GM19328 (cell line): ENCODE measurements around the gene FTCDNL1.

Experiments used
- ATAC-seq: cut with Tn5 transposase; IDR thresholded peaks from one replicate; pipeline ENCODE4 v1.9.1; 2021; ENCODE audit warnings: mild to moderate bottlenecking, moderate library complexity; ENCODE audit not compliant: unreplicated experiment

FTCDNL1 gene

DNA sequence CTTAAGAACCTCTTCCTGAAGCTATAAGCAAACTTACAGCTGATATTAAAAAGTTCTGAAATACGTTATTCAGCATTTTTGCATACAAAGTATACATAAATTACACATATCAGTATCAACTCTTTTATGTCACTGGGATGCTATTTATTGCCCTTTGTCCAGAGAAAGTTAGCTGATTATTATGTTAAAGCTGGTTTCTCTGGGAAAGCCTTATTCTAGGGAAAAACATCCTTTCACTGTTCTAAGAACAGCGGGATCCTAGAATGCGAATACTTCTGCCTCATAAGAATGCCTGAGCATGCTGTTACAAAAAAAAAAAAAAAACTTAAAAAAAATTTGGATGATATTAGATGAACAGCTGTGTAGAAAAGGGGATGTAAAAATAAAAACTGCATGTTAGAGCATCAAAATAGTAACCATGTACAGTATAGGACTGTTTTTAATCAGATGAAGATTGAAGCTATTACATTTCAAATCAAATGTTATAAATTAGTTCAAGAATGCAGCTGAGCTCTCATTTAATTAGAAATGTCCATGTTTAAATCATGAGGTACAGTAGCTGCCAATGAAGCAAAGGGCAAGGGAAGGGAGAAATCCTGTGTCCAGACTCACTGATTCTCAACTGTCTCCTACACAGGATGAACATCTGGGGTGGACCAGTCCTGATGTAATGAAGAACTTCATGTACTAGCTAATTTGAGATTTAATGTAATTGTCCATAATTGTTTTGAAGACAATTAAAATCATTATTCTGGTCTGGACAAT is 8.2 kb downstream of the FTCDNL1 start:
- no peak for ATAC-seq

DNA sequence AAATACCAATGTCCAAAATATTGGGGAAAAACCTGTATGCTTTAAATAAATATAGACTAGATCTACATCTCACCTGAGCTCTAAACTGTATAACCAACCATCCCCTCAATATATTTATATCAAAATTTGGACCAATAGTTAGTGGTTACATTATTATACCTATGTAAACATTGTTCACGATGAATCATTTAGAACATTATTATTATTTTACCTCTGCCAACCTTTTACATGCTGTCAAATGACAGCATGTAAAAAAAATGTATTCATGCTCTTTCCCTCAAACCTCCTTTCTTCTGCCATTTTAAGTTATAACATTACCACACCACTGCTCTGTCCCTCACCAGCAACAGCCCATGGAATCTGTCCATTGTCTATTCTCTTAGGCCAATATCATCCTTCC is 9.6 kb downstream of the FTCDNL1 start:
- ATAC-seq = no peak

DNA sequence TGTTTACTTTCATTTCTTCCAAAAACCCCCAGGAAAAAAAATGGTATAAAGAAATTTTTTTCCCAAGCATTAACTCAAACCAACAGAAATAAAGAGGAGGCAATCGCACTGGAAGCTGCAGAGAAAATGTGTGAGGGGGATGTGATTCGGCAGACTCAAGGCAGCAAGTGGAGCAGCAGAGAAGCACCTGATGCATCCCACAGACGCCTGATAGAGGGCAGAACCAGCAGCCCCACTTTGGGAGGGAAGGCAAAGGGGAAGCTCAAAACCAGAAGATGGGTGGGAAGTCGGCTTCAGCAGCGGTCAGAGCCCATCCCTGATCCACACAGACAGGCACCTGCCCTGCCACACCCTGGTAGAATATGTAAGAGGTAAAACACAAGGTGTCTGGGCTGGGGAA is 12.6 kb downstream of the FTCDNL1 start:
- ATAC-seq = no peak

DNA sequence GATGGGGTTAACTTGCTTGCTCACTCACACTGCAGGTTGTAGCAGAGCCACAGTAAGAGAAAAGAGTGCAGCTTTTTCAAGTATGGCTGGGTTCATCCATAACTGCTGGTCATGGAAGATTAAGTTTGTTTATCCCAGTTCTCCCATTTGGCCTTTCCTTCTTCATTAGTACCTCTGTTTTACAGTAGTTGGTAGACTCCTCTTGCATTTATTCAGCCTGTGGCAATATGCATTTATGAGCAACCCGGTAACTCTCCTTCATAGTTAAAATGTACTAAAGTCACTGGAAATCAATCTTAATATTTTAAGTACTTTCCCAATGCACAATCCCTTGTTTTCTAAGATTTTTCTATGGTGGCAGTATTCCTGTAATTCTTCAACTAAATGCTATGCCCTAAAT is 14.0 kb downstream of the FTCDNL1 start:
- no peak for ATAC-seq

DNA sequence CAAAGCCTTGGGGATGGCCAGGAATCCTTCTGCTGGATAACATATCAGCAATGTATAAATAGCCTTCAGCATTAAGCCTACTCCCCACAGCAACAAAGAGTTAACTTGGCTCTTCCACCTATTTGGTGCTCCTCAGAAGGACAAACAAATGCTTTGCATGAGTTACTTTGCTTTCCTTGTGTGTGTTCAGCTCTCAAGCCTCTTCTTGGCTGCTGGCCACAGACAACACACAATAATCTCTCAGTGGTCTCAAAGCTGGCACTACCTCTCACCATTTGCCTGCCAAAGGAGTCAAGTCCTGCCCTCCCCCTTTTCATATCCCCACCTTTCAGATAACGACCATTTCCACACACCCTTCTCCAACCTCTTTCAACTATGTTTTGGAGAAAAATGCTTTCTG is 17.5 kb downstream of the FTCDNL1 start:
- no peak for ATAC-seq

DNA sequence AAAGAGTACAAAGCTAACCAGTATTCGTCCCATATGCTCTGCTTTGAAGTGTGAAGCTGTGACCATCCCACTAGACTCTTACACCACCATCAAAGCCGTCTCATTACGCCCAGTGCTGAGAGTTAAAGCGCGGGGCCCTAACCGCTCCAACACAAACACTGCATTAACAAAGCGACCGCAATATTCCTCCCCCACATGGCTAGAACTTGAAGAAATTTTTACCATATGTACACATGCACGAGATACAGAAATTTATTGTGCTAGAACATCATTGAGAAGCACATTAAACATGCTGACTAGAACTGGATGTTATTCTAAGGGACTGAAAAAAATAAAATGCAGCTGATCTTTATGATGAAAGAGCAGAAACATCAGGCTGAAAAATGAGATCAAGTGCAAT is 20.5 kb downstream of the FTCDNL1 start:
- ATAC-seq = no peak

DNA sequence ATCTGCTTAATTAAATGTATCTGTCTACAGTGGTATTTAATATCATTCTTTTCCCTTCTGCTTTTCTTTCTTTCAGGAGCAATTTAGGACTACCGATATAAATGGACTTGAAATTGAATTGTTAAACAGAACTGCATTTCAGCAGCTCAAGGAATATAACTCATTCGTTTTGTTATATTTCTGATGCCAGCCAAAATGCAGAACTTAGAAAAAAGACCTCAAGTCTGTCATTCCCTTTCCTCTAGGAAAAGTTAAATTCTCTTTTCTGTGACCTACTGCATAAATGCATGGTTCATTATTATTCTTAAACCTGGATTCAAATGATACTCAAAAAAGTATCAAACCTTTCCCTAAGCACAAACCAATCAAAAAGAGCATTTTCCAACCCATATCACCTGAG is 21.4 kb downstream of the FTCDNL1 start:
- ATAC-seq = no peak

DNA sequence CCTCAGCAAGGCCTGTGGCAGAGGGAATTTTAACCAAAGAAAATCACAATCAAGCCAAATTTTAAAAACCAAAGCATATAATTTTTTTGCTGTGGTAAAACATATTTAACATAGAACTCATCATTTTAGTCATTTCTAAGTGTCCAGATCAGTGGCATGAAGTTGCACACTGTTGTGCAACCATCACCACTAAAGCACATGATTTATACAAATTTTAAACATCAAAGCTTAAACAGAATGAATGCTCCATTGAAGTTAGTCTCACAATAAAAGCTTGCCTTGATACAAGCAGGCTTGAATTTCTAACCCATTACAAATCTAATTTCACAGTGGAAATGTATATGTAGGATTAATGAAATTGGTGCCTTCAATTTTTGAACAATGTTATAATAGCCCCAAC is 31.2 kb downstream of the FTCDNL1 start:
- no peak for ATAC-seq

DNA sequence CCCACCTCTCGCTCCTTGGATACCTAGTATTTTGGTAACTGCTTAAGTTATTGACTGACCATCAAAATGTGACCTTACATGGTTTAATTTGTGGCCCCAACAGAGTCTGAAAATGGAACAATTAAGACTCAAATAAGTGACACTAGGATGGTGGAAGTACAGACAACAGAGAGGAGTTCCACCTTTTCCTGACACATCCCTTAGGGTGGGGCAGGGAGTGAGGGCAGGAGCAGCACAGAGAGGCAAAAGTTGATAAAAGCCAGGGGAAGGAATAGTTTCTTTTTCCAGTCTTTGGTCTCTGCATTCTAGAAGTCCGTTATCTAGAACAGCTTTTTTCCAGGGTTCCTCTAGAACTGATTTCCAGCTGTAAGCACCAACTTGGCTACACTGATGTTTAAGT is 32.2 kb downstream of the FTCDNL1 start:
- no peak for ATAC-seq

DNA sequence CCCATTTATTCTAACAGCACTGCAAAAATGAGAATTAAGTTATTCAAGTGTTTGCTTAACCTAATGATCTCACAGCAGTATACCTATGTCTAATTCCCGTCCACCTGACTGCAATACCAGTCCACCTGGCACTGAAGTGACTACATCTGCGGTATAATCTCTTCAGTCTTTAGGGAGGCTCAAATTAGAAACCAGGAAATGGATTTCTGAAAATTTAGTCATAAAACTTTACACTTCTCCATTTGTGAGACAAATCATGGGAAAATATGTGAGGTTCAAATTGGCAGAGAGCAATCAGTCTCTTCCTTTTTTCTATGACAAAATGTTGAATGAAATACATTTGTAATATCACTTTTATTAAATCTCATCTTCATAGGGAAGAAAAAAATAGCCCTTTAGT is 33.0 kb downstream of the FTCDNL1 start:
- no peak for ATAC-seq

DNA sequence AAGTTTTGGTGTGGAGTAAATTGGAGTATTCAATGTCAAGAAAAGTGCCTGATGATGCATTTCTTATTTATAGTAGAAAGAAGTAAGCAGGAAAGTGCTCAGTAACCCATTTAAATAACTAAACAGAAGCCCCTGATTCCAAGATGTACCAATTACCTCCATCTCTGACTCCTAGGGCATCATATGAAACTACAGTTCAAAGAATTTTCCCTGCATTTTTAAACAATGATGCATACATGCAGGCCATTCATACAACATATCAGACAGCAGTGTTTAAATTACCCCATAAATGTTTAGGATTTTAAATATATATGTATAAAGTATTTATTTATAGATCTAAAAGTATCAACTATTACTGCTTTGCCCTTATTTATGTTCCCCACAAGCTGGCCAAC is 36.2 kb downstream of the FTCDNL1 start:
- no peak for ATAC-seq

DNA sequence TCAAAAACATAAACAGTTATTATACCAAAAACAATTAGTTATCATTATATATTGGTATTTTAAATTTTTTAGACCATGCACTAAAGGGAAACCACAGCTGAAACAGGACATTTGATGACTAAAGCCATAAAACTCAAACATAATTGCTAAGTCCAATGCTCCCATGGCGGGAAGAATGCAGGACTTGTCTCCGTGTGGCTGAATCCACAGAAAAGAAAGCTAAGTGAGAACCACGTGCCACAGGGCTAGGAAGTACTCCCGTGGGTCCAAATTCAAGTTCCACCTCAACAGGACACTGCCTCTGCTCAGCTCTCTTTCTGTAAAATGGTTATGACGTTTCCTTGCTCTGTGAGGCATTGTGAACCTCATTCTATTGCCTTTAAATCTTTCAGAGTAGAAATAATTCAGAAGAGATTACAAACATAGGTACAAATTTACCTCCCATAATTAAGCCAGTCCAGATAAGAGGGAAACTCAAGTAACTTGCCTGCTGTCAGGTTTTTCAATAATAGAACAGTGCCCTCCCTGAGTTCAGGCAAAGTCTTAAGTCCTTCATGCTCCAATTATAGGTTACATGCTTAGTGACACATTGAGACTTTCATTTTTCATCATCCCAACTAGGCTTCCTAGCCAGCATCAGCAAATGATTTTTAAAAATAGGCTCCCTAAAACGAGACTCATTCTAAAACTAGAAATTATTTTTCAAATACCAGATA is 36.7 kb downstream of the FTCDNL1 start:
- ATAC-seq = no peak

DNA sequence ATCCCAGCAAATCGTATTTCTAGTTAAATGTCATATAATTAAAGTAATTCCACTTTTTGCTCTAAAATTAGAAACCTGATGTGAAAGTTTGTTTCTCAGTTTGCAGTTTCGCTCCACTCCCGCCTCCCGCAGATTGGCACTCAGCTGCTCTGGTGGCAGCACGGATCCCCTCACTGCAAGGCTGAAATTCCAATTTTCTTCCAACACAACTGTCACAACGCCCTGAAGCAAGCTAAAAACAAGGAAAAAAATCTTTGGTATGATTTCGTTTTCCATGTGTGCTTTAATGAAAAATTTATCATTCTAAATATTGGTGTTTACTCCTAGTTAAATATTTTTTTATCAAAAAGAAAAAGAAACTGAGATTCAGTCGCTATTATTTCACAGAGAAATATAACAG is 38.5 kb downstream of the FTCDNL1 start:
- no peak for ATAC-seq

DNA sequence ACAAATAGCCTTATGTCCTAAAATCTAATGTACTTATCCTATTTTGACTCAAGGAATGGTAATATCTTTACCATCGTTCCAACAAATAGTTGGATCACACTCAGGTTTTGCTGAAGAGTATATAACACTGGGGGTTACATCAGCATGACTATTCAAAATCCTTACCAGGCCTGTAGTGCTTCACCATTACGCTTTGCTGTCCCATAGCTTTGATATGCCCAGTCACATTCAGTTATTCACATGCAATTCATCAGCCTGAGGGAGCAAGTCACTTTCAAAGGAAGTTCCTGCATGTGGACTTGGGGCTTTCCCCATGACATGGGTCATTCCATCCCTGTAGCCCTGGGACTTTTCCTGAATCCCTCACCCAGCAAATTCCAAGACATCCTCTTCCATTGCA is 39.6 kb downstream of the FTCDNL1 start:
- no peak for ATAC-seq

DNA sequence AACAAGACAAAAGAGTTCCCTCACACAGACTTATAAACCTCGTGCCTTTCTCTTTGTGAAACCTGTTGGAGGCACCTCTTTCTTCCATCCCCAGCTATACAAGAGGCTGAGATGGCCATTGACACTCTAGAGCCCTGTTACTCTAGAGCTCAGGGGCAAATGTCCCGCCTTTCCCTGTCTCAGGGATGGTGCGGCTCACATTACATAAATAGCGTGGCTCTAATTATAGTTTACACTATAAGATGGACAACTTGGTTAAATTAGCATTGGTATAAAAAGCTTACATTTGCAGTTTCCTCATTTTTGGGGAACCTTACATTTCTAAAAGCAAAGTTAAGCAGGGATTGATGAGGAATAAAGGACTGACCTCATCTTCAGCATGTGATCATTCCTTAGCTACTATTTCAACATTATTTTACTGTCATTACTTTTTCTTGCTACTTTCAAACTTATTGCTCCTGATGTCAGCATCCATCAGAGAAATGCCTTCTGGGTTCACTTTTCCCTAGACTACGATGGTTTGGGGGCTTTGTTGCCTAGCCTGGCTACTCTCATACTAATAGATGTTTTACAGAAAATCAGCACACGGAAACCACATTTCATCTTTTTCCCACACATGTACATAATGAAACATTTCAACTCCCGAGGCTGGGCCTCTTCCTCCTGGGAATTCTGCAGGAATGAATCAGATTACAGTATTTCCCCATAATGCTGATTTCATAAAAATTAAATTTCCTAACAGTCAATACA is 40.4 kb downstream of the FTCDNL1 start:
- no peak for ATAC-seq

DNA sequence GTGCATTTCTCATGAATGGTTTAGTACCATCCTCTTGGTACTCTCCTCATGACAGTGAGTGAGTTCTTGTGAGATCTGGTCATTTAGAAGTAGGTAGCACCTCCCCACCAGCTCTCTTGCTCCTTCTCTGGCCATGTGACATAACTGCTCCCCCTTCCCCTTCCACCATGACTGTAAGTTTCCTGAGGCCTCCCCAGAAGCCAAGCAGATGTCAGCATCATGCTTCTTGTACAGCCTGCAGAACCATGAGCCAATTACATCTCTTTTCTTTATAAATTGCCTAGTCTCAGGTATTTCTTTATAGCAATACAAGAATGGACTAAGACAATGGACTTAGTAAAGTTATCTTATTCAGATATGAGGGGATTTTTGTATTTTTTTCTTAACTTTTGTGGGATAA is 43.0 kb downstream of the FTCDNL1 start:
- no peak for ATAC-seq

DNA sequence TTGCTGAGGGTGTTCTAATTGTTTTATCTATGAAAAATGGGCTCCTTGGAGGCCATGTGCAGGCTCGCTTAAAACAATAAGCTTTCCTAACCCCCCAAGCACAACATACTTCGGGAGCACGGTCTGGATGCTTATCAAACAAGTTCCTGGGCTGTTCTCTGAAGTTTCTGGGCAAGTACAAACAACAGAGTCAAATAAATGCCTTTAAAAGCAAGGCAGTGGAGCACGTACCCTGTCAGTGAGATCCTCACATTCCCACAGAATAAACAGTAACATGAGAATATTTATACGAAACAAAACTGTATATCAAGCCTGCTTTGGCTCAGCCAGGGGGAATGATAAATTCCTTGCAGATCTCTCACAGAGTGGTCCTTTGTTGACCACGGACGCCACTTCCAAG is 44.8 kb downstream of the FTCDNL1 start:
- ATAC-seq = no peak

DNA sequence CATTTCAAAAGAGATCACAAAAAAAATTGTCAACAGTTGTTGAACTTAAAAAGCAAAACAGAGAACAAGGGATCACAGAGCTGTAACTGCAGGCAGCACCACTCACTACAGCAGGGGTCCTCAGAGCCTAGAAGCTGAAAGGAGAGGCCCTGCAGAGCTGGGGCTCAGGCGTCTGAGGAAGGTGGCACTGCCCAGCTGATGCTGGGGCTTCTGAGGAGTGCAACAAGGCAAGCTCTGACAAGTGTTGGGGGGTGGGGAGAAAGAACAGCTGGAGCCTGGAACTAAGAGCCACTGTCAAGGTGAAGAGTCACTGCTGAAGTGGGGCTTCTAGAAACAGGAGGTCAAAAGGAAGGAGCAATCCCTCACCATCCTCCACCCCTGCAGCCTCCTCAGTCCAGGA is 46.2 kb downstream of the FTCDNL1 start:
- ATAC-seq = no peak

DNA sequence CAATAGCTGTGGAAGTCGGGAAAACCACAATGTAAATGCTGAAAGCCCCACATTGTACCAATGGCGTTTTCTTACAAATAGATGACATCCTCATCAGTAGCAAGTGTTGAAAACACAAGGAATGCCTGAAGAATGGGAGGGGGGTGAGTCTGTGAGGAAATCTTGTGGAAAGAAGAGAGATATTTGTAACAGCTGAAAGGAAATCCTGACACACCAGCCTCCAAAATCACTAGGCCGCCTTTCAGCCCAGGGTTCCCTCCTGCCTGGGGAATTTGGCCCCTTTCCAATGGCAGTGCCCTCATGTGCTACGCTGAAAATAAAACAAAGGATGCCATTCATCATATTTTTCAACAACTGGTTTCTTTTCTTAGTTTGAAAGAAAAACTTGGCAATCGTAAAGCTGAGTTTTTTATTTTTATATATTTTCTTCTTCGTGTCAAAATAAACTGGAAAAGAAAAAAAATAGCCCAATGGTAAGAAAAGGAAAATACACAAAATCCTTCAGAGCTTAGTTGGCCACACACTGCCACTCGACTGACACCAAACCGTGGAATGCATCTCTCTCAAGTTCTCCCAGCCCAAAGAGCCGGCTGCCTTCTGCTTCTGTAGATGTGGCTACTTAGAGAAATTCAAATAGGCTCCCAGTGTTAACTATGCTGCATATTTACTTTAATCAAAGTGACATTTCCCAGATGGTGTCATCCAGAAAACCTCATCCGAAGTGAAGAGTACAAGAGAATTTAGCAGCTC is 52.0 kb downstream of the FTCDNL1 start:
- ATAC-seq = no peak

DNA sequence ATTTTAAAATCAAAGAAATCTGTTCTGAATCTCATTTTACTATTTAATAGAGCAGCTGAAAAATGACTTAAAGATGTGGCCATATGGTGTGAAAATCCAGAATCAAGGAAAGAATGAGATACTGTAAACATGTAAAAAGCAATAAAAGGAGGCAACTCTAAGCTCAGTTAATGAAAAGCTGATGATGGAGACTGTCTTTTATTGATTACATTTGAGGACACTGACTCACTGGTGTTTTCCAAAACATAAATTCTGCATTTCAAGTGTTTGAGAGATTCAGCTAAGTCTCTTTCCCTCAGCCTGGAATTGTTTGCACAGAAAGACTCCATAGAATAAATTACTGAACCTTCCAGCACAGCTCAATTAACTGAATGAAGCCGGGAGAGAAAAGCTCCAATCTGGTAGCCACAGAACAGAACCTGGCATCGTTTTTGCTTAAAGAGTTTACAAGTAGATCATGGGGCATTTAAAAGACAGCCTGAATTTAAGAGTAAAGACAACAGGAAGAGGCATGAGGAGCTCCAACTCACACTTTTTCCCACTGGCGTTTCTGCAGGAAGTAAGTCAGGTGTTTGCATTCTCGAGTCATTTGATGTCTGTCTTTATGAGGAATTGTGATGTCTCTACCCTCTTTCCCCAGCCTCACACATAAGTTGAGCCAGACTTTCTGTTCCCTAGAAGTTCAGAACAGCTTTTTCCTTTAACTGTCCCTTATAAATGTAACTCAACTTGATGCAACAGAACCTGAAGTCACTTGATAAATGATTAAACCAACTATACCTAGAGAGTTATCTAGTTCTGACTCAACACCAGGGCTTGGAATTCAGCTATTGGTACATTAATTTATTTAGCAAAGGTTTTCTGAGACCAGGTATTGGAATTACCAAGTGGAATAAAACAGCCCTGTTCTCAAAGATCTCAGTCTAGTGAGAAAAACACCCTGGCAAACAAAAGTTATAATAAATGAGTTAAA is 53.3 kb downstream of the FTCDNL1 start:
- no peak for ATAC-seq
